Measurements from ENCODE around the gene FBXW11.

- TF ChIP-seq CTCF (IDR thresholded peaks at IDR 0.05) (no peak), POLR2A (IDR thresholded peaks at IDR 0.05) (no peak)
These were observed 3.5 kb downstream of the FBXW11 start for GRCh38 chr5:172002840-172003512.
